Stimulated activated naive CD4-positive, alpha-beta T cell (primary cell): ENCODE results near the gene DOCK4.

ENCODE experiments used
- DNase-seq, 6 experiments: peaks; one replicate each; lab custom pipeline; 2025; lab: John Stamatoyannopoulos, UW

DOCK4 gene

DNA sequence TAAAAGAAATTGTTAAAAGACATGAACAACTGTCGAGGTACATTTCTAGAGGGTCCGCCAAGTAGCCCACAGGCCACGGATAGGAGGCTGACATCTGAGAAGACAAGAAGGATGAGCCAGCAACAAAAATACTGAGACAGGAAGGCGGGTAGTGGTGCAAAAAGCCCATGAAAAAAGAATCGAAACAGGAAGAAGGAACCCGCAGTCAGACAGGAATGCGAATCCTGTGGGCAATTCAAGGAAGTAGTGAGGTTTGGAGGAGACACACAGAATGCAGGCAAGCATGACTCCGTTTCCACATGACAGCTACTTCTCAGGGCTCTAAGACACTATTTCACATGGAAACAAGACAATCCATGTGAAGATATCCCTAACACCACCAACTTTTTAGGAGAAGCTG, 125.2 kb downstream of the DOCK4 start:
- no peak for DNase-seq

DNA sequence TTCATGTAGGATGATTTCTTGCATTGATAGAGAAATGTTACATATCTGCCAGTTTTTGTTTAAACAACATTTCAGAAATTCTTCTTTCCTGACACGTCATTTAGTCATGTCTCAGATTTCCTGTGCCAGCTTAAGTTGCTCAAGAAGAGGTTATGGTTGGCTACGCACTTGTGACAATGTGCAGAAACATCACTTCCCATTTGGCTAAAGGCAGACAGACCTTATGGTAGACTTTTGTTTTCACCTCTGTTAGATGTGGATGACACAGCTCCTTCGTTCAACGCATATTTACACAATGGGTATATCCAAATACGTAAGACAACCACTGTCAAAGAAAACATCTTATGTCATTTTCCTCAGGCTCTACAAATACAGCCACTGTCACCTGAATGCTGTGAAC, 125.8 kb downstream of the DOCK4 start:
- DNase-seq, result no peak

DNA sequence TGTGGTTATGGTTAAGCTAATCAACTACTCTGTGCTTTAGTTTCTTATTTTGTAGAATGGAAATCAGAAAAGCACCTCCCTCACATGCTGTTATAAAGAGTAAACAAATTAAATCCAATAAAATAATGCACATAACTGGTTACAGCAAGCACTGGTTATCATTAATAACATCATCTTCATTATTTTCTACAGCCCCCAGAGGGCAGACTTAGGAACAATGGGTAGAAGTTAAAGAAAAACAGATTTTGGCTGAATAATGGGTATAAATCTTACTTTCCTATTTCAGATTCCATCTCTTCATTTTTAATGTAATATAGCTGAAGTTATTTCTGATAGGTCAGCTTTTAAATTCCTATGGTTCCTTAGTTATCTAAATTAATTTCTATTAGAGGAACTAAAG, 126.5 kb downstream of the DOCK4 start:
- DNase-seq, result no peak

DNA sequence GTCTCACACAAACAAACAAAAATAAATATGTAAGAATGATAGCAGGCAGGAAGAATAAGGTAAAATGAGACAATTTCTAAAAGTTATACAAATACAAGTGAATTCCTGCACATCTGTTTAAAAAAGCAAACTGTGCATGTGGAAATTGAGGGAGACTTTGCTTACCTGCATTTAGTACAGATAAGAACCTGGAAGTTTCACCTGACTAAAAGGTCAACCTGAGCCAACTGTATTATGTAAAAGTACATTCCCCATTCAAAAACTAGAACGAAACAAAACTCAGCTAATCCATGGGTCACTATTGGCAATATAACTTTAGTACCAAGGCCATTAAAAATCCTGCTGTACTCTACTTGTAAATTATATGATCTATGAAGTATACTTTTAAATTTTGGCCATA, 127.1 kb downstream of the DOCK4 start:
- no peak for DNase-seq

DNA sequence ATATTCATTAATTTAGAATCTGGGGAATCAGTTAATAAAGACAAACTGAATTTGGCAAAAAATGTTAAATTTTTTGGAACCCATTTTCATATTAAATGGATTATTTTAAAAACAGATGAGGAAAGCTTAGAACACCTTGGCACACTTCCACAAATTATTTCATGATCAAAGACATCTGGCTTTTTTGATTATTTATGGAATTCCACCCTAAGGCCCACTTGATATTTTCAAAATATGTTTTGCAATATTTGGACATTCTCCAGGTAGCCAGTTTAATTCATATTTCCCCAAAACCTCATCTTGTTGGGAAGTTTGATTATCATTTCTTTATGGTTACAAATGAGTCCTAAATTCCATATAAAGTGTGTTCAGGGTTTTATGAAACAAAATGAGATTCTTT, 129.9 kb downstream of the DOCK4 start:
- no peak for DNase-seq

DNA sequence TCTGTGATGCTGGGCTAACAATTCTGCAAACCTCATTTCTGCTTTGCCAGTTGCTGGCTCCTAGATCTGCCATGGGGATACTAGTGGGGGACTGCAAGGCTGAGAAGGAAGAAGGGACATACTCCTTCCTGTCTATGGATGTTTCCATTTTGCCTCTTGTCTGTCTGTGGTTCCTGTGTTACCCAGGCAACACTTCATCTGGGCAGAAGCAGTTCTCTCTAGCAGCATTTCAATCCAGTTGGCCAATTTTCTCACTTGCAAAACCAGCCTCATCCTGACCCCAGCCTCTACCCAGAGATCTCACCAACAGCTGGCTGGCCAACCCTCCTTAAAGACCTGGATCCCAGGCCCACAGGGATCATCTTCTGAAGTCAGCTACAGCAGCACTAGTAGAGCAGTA, 131.7 kb downstream of the DOCK4 start:
- DNase-seq, result no peak

DNA sequence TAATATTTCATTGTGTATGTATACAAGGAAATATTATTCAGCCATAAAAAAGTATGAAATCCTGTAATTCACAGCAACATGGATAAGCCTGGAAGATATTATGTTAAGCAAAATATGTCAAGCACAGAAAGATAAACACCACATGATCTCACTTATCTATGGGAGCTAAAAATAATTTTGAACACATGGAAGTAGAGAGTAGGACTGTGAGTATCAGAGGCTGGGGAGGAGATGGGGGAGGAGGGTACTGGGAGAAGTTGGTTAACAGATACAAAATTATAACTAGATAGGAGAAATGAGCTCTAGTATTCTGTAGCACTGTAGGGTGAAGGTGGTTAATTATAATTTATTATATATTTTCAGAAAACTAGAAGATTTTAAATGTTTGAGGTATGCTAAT, 132.7 kb downstream of the DOCK4 start:
- no peak for DNase-seq

DNA sequence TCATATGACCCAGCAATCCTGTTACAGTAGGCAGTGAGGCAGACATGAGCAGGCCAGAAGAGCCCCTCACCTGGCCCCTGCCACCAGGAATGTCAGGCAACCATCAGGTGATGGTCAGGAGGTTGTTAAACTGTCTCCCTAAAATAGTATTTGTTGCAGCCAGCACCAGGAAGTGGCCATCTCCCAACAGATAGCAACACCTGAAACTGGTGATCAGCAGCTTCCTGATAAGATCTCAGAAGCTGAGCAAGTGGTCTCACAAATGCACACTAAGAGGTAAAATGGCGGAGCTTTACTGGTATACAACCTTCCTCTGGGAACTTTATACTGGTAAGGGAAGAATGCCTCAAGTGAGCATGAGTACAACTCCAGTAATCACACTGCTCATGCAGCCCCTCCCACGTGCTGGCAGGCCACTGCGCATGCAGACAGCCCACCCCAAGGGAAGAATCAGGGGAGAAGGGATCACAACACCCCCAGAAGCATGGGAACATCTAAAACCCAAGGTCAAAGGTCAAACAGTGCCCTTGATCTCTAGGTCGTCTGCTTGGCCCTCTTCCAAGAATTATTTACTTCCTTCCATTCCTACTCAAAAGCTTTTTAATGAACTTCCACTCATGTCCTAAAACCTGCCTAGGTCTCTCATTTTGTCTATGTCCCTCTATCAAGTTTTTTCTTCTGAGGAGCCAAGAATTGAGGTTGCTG, 133.5 kb downstream of the DOCK4 start:
- no peak for DNase-seq

DNA sequence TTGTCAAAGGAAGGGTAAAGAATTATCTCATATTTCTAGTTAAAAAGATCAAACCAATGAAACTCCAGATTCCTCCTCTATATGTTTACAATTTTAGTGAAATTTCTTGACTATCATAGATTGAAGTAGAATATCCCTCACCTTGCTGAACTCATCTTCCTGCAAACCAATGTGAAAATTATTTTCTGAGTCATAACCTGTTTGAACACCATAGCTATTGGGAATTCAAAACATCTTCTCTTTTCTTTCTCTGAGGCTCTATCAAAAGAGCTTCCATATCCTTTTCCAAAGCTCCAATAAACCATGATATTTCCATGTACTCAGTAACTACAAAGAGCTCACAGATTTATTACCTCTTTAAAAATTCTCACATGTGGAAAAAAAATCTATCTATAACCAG, 134.3 kb downstream of the DOCK4 start:
- no peak for DNase-seq

DNA sequence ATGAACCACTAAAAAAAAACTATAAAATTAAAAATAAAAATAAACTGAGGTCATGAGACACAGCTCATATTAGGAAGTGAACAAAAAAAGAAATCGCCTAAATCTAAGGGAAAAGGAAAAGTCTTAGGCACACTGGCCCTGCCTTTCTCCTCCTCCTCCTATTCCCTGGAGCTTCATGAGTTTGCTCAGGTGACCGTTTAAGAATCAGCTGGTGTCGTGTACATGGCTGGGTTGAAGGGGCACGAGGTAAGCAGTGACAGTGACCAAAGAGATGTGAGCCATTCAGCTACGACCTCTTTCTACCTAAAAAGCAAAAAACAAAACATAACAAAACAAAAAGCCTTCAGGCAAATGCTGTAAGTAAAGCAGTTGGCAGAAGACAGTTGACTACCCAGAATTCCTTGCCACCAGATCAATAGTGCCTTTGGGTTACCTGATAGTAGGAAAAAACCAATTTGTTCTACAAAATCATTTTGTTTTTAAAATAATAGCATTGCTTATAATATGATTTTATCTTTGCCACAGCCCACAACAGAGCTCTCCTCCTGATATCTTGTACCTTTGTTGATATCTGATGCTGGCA, 135.4 kb downstream of the DOCK4 start:
- no peak for DNase-seq

DNA sequence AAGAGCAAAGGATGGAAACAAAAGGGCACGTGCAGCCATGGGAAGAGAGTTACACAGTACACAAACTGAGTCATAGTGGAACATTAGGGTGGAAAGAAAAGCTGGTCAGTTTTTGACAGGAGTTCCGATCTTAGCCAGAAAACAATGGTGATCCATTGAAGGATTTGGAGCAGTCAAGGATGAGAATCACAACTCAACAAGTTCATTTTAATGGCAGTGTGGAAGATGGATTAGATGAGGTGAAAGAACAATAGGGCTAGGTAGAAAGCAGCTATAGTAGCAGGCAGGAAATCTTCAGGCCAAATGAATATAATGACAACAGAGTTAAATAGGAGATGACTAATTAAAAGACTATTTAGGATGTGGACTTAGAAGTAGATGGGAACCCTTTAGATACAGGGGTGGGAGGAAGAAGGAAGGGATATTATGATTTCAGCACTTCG, 136.3 kb downstream of the DOCK4 start:
- DNase-seq, result no peak

DNA sequence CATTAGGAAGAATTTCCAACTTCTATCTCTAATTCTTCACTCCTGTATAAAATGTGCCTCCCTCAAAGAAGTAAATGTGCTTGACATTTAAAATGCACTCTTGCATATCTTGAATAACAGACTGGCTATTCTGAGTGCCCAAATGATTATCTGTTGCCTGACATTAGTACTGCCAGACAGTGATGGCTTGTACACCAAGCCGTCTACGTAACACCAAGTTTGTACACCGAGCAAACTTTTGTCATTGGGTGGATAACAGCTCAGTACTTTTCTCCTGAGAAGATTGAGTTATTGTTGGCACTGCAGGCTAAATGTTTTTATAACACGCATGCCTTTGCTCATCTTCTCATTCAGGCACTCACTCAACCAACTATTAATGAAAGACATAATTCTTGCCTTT, 137.2 kb downstream of the DOCK4 start:
- DNase-seq, result no peak

DNA sequence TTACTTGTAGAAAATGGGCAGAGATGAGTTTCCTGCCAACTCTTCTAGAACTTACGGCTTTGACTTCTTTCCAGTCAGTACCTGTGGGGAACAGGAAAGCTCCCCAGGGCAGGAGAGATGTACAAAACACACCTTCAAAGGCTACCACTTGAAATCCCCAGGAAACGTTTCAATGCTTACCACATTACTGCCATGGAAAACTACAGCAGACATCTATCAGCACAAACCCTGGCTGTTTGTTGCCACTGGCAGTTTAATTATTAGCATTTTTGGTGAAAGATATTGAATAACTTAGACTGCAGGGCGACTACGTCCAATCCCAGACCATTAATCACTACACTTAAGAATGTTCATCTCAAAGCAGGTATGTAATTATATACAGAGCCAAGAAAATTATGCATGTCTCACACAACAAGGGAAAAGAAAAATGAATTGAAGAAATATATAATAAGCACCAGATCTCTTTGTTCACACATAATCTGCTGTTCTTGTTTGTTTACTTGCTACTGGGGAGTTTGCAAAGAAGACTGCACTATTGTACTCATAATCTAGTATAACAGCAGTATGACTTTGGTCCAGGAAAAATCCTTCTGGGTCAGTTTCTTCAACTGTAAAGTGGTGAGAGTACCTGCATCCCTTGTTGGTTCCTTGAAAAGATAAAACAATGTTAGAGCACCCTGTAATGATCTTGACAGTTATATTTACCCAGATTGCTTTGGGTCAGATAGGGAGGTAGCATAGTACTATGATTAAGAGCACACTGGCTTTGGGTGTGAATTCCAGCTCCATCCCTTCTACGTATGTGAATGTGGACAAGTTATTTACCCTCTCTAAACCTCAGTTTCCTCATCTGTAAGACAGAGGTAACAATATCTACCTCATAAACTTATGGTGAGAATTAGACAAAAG, 138.3 kb downstream of the DOCK4 start:
- no peak for DNase-seq

DNA sequence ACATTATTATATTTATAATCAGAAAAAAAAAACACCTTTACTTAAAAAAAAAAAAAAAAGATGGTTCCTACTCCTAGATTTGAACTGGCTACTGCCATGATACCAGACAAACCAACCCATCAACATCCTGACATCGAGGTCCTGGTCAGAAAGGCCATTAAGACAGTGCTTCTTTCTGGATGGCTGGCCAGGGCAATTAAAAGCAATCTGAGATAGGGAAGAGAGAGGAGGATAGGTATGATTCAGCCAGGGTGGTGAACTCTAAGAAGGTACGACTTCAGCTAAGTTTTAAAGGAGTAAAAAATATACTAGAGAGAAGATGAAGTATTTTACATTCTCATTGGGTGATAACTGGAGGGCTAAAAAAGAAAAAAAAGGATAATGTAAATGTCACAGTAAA, 139.0 kb downstream of the DOCK4 start:
- no peak for DNase-seq

DNA sequence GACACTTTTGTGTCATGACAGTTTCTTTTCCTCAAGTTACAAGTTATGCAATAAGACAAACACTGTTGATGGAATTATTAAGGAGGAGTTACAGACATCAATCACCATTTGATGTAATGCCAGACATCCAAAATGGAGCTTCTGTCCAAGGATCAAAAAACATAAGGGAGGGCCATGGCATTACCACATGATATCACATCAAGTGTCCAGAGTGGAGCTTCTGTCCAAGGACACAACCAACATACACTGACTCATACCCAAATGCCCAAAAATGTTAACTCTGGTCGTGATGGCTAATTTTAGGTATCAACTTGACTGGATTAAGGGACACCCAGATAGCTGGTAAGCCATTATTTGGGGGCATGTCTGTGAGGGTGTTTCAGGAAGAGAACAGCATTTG, 140.4 kb downstream of the DOCK4 start:
- no peak for DNase-seq

DNA sequence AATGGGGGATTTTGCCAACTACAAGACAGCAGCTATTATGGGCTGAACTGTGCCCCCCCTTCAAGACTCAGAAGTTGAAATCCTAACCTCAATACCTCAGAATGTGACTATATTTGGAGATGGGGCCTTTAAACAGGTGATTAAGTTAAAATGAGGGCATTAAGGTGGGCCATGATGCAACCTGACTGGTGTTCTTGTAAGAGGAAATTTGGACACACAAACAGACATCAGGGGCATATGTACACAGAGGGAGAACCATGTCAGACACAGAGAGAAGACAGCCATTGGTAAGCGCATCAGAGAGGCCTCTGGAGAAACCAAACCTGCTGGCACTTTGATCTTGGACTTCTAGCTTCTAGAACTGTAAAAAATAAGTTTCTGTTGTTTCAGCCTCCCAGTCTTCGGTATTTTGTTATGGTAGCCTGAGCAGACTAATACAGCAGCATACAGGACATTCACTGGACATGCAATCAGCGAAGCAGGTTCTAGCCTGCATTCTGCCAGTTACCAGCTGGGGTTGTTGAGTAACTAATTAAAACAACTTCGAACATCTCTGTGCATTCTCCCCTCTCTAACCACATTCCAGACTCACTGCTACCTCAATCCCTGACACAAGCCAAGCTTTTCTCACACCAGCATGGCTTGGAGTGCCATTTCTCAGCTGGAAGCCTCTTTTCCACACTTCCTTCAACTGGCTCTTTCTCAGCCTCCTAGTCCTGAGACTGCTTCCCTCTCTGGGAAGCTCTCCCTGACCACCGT, 141.4 kb downstream of the DOCK4 start:
- DNase-seq, result no peak

DNA sequence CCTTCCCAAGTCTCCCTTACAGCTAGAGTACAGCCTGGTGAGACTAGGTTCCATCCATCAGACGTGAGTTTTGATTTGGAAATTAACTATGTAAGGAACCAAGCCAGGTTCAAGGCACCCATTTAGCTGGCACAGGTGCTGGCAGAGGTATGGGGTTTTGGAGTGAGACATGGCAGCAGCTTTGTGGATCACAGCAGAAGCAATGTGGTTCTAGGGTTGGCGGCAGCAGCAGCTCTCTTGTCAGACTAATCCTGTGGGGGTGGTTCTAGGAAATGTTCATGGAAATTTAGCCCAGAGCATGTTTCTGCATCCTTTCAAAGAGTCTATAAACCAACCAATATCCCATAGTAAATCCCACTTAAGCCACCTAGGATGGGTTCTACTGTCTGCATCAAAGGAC, 142.2 kb downstream of the DOCK4 start:
- no peak for DNase-seq

DNA sequence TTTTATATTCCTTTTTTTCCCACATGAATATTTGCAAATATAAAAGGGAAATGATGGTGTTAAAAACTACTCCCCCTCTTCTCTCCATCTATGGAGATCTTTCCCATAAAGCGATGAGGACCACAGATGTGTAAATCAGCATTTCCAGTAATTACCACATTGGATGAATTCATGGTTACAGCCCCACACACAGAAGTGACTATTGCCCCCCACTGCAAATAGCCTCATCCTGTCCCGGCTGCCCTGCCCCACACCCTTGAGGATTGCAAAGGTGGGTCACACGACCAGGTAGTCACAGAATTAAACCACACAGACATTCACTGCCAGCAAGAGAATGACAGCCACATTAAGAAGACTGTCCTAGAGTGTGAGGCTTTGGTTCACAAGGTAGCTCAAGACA, 145.1 kb downstream of the DOCK4 start:
- DNase-seq, result no peak

DNA sequence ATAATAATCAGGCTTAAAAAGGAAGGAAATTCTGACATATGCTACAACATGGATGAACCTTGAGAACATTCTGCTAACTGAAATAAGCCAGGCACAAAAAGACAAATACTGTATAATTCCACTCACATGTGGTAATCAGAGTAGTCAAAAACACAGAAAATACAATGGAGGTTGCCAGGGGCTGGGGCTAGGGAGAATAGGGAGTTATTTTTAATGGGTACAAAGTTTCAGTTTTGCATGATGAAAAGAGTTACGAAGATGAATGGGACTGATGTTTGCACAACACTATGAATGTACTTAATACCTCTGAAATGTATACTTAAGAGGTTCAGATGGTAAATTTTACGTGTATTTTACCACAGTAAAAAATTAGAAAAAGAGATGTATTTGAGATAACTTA, 145.6 kb downstream of the DOCK4 start:
- no peak for DNase-seq

DNA sequence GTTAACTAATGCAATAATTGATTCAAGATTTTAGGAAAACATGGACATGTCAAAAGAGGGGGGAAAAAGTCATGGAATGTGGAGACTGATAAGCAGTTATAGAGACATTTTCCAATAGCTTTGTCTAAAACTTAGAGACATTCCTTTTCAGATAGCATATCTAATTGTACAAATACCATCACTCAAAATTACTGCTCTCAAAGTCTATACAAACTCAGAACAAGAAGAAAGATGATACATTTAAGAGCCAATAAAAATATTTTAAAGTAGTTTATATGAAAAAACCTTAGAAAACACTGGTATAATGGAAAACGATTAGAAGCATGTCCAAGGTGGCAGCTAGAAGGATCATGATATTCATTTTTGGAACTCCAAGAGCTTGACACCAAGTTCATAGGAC, 146.5 kb downstream of the DOCK4 start:
- no peak for DNase-seq

DNA sequence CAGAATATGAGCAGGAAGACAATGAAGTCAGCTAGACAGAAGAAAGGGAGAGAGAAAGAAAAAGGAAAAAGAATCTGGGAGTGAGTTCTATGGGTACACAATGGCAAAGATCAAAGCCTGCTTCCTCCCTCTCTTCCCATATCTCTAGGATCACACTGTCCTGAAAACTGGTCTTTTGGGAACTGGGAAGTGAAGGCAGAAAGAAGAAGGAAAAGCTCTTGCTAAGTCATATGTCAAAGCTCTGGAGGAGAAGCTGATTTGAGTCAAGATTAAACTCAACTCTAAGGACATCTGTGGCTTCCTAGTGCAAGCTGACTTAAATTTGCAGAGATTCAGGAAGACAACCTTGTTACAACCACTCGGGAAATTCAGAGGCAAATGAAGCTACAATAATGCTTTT, 147.5 kb downstream of the DOCK4 start:
- DNase-seq, result no peak

DNA sequence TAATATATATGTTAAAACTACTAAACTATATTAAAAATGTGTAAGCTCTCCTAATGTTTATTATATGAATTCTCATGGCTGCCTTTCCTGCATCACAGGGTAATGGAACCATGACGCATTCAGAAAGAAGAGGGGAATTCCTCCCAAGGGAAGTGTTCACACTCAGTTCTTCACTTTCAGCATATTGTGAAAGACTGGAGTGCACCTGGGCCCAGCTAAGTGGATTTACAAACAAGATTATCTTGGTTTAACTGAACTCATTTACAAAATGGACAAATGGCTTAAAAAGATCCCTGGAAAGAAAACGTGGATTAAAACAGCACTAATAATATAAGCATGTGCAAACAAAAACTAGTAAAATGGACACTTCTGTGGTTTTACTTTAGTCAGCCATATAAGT, 149.8 kb downstream of the DOCK4 start:
- DNase-seq, result no peak

DNA sequence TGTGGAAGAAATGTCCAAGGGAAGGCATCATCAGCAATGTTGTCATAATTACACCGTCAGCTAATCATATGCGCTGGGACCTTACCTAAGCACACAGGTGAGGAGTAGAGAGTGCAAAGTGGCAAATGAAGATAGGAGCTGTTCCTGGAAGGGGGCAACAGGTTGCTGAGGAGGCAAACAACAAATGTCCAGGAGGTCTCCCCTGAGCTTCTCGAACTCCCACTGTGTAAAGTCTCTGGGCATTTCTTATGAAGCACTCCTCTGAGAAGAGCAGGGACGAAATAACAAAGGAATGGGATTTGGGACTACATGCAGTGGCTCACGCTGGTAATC, 152.5 kb downstream of the DOCK4 start:
- no peak for DNase-seq
